Stimulated activated CD4-positive, alpha-beta T cell treated with anti-CD3 and anti-CD28 coated beads, Interleukin-15, amount 100 ng/mL, for 1 hour (primary cell): ENCODE data around the gene RPTOR.
"Not testable (repeated sequence)": the region's sequence is repeated elsewhere in the genome, so short reads cannot be mapped to it uniquely, and the experiment has no call there.

ENCODE experiments used
- DNase-seq, 2 donors: peaks; one replicate each; pipeline ENCODE4 v3.0.0-alpha.2; 2020; ENCODE audit warnings: low read depth in 1 of 2, low spot score in 1 of 2

The RPTOR gene

DNA sequence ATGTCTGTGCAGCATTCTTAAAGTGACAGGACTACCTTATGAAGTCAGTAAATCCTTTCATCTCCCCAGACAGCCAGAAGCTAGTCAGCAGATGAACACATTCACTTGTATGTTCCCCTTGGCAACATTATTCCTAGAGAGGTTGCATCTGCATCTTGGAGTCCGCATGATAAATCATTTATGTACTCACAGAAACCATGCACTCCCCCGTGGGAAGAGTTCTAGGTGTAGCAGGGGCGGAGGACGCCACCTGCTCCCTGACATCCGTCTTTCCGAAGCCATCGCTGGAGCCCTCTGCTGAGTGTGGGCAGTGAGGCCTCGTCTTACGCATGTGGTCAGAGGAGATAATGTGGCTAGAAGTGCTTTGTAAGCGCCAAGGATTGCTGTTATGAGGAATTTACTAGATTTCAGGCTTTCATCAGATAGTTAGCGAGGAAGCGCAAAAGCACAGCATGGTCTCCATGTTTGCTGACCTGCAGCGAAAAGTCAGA, 144.5 kb downstream of the RPTOR start:
- DNase-seq: no peak

DNA sequence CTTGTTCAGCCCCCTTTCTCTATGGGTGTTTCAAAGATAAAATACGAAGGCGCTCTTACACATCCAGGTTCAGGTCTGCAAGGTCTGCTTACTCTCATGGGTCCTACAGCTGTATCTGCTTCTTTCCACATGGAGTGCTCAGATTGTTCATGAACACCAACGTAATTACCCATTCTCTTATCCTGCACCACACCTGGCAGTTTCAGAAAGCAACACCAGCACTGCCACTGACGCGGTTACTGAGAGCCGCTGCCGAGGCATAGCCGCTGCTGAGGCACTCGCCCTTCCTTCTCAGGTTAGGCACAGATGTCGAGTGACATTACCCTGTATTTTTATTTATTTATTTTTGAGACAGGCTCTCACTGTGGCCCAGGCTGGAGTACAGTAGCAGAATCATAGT, 147.1 kb downstream of the RPTOR start:
- DNase-seq: no peak

DNA sequence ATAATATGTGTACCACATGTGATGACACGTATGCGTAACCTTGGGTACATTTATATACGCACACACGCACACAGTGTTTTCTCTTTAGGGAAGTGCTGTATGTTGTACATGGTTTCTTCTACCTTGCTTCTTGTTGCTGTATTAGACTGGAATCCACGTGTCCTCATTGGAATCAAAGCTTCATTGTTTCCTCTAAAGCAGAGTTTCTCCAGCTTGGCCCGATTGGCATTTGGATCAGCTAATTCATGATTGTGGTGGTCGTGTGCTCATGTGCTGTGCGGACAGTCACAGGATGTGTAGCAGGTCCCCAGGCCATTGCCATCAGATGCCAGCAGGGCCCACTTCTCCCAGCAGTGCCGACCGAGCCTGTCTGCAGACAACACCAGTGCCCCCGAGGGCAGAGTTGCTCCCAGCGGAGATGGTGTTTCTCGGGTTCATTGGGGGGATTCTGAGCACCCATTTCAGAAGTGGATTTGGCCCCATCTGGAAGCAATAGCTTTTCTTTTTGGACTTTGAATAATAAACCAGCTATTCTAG, 148.4 kb downstream of the RPTOR start:
- DNase-seq: no peak

DNA sequence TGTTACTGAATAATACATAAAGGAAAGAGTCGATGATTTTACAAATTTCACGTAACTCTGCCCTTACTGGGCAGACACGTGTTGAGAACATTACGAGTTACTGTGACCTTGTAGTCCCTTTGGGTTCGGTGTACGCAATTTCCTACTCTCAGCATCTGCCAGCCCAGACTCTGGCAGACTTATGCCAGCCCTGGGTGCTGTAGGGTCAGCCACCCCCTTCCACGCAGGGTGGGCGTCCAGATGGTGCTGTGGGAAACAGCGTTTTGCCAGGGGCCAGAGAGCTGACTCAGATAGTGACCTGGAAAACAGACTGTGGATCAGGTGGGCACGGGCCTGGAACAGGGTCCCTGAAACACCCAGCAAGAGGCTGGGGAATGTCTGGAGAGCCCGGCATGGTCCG, 148.9 kb downstream of the RPTOR start:
- no peak for DNase-seq

DNA sequence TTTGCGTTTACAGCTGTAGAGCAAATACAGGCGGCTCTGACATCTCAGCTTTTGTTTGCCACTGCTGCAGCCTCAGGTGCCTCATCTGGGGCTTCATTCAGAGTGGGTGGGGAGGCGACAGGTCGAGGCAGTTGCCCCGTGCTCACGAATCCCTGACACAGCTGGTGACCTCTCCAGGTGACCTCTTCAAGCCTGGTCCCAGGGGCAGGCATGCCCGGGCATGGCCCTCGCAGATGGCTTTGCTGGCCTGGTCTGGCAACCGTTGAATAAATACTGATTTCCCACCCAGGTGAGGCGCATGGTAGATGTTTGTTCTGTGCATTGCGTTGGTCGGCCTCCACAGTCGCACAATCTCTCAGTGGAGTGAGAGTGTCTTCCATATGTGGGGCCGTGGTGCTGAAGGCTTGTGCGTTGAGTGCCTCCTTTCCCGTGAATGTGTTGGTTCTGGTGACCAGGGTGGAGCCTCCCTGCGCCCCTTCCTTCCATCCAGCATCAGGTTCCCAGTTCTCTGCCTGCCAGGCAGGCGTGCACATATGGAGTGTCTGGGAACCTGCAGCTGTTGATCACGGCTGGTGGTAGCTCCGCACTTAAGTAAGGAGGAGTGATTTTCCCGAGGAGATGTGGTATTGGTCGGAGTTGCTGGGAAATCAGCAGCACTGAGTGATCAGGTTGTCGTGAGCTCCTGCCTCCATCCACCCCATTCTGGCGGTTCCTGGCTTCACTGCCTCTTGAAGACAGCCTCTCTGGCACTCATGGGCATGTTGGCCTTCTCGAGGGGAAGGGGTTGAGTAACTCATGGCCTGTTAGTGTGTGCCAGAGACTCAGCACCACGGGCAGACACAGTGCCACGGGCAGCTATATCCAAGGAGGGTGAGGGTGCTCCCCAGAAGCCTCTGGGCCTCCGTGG, 149.7 kb downstream of the RPTOR start:
- no peak for DNase-seq

DNA sequence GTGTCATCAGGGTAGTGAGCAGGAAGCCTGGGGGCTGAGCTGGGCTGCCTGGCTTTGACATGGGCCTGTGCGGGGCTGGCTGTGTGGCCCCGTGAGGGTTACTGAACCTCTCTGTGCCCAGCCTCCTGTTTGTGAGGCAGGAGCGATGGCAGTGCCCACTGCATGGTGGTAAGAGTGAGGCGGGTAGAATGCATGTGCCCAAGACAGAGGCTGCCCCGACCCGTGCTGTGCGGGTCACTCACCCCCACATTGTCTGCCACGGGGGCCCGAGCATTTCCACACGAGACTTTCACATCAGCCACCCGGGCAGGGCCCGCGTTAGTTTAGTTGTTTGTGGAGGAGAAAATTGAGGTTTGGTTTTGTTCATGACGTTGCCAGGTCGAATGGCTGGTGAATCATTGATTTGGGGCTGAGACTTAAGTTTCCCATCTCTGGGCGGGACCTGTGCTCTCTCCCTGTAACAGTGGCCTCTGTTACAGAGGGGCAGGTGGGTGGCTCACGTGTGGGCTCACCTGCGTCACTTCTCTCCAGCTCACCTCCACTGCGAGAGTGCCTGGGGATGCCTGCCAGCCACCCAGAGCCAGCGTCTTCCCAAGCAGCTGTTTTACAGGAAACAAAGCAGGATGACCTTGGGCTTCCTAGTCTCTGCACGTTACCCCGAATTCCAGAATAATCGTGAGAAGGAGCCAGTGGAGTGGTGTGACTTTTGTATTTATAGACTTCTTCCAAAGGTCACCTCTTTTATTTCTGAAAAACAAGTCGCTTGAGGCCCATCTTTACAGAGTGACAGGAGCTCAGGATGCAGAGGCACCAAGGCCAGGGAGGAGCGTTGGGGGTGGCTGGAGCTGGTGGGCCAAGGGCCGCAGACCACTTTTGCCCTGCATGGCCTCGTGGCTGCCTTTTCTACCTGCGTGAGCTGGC, 150.6 kb downstream of the RPTOR start:
- DNase-seq: no peak

DNA sequence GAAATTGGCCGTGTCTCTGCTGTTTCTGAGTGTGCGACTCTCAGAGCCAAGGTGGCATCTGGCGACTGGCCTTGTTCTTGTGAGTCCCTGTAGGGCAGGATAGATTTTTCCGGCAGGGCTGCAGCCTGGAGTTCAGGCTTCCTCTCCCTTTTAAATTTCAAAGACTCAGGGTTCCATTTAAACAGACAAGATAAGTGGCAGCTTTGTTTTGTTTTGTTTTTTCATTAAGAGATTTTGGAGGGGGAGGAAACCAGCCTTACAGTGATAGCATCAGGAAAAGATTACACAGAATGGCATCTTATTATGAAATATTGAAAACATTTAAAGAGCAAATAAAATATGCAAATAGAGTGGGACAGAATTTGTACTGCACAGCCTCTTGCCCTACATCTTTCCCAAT, 151.3 kb downstream of the RPTOR start:
- no peak for DNase-seq

DNA sequence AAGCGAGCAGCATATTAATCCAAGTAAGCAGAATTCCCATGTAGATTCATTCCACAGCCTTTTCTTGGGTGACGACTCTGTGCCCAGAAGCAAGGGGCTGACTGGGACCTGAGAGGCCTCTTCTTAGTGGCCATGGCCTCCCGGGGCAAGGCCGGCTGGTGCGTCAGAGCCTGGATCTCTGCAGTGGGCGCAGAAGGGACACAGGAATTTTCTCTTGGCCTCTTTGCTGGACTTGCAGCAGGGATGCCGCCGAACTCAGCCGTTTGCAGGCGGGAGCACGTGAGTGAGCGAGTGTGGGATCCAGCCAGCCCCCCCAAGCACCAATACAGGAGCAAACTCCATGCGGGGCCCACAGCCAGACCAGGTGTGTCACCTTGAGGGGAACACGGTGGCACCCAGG, 151.8 kb downstream of the RPTOR start:
- no peak for DNase-seq

DNA sequence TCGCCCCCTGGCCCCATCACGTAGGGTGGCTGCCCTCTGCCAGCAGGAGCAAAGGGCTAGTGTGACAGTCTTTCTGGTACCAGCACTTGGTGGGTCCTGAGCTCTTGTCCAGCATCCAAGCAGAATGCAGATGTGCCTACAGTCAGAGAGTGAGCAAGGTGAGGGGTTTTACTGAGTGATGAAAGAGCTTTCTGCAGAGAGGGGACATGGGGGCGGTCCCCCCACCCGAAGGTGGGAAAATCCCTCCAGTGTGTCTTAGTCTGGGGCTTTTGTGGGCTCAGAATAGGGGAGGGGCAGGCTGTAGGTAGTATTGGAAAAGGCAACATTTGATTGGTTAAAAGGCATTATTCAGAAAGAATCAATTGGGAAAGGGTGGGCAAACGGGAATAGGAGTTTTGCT, 152.3 kb downstream of the RPTOR start:
- DNase-seq: no peak

DNA sequence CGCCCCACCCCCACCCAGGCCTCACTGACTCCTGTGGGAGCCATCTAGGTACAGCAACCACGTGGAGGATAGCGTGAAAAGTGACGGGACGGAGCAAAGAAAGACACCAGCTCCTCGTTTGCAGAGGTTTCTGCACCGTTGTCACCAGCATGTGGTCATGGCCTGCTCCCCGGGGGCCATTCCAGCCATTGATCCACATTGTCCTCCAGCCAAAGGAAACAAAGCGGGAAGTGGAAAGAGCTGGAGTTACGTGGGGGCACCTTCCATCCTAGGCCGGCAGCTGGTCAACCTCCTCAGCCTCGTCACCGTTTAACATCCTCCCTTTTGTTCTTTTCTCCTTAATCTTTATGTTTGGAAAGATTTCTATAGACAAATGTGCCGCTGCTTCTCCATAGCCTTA, 153.7 kb downstream of the RPTOR start:
- no peak for DNase-seq

DNA sequence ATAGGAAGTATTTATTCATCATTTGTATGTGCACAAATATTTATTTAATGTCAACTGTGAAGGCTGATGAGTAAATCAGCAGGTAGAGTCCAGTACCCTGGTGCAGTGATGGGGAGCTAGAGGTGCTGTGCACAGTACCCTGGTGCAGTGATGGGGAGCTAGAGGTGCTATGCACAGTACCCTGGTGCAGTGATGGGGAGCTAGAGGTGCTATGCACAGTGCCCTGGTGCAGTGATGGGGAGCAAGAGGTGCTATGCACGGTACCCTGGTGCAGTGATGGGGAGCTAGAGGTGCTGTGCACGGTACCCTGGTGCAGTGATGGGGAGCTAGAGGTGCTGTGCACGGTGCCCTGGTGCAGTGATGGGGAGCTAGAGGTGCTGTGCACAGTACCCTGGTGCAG, 154.6 kb downstream of the RPTOR start:
- DNase-seq: not testable (repeated sequence)

DNA sequence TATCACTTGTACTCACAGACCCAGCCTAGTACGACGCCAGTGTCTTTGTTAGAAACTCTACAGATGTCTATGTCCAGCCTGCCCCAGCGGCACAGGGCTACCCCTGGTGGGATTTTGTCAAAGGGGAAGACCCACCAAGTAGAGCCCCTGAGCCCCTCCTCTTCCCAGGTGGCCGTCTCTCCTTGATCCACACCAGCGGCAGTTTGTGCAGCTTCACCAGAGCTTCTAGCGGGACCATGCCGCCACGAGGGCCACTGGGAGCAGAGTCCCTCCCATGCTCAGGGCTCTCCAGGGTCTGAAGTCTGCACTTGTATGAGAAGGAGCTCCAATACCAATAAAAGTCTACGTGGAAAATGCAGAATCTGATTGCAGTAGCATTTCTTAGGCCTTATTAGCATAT, 157.1 kb downstream of the RPTOR start:
- no peak for DNase-seq

DNA sequence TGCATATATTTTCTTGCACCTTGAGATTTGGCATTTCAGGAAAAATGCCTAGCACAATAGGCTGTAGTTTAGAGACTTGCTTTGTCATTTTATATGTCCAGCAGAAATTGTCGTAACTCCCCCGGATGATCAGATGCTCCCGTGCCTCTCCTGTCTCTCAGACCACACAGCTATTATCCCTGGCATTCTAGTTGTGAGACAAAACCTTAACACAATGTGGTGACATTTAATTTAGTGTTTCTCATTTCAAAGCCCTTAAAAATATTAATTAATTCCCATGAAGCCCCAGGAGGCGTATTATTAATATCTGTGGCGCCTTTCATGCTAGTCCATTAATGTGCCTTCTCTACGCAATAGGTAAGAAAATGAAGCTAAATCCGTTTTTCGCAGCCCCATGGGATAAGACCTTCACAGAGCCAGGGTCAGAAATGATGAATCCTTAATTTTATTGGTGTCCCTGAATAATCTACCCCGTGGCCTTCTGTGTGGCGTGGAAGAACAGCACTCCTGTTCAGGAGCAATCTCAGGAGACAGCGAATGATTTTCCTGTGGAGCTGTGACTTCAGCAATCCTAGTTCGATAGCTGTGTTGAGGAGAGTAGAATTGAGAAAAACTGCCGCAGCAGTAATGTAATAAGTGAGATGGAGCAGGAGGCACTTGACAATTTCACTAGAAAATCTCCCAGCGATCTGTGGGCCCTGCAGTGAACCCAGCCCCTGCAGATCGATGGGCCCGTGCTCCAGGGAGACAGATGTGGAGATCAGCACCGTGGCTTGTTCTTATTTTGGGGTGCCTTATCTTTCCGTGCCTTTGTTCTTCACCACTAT, 157.9 kb downstream of the RPTOR start:
- no peak for DNase-seq

DNA sequence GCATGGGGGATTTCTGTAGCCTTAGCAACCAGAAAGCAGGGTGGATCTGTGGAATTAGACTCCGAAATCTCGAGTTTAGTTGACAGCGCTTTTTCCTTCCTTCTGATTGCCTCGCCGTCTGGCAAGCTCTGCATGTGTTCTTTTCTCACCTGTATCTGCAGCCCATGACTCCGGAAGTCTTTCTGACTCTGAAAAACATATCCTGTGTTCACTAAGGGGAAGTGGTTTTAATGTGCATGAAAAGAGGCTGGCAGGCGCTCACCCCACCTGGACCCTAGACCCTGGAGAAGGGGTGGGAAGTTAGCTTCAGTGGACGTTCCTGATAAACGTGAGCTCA, 158.5 kb downstream of the RPTOR start:
- no peak for DNase-seq

DNA sequence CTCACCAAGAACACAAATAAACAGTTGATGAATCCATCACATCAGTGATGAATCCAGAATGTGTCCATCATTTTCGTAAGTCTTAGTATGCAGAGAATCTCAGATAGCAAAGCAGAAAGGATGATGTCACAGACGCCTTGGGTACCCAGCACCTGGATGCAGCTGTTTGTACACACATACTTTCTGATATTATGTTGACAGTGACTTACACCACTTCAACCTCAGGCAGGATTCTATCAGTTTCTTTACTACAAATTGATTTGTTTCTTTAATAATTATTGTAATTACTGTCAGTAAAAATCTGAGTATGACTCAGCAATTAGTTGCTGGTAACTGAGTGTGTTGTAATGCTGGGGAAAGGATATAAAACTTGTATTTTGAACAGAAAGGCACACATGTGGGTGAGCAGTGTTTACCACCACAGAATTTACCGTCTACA, 159.8 kb downstream of the RPTOR start:
- no peak for DNase-seq

DNA sequence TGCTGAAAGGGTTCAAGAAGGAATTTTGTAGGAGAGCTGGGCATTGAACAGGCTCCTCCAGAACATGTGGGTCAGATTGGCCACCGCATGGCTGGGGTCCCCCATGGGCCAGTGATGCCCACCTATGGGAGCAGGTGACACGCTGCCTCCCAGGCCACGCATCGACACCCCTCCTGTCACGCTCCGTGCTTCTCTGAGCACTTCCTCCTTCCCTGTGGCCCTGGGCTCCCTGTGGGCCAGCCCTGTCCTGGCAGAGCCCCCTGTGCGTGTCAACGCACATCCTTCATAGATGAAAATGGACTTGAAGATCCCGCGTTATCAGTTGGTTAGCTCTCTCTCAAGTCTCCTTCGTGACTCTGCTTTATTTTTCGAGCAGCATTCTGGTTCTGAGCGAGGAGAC, 160.3 kb downstream of the RPTOR start:
- DNase-seq: no peak

DNA sequence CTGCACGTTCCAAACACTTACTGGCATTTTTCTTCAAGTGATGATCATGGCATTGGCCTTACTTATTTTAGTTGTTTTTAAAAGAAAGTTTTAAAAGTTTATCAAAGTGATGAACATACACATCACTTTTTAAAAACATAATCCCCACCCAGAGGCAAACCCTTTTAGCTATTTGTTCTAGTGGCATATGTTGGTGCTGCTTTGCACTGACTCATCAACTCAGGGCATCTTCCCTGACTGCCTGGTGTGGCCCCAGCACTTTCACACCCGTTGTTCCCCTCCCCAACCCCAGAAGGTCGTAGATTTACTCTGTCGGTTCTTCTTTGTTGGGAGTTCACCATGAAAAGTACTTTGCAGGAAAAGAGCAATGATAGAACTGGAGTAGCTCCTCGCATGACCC, 161.3 kb downstream of the RPTOR start:
- no peak for DNase-seq

DNA sequence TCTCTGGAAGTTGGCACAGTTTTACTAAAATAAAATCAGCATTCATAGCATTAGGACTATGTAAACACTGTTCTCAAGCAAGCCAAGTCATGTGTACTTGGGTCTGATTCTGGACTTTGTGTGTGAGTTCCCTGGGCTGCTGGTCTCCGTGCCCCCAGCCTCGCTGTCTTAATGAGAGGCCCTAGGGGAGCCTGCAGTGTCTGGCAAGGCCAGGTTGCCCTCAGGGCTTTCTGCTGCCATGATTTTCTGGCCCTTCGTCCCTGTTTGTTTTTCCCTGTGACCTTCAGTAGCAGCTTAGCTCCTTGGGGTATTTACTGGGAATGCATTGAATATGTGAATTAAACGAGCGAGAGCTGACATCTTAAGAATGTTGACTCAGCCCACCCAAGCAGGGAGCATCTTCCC, 161.8 kb downstream of the RPTOR start:
- no peak for DNase-seq

DNA sequence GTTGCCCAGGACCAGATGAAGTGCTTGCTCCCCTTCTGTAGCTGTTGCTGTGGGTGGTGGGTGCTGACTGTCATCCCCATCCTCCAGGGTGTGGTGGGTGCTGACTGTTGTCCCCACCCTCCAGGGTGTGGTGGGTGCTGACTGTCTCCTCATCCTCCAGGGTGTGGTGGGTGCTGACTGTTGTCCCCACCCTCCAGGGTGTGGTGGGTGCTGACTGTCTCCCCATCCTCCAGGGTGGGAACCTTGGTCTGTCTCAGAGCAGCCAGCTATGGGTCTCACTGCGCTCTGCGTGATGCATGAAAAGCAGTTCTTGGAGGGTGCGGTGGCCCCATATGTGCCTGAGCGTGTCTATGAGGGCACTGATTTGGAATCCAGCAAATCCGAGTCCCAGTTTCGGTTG, 163.8 kb downstream of the RPTOR start:
- no peak for DNase-seq

DNA sequence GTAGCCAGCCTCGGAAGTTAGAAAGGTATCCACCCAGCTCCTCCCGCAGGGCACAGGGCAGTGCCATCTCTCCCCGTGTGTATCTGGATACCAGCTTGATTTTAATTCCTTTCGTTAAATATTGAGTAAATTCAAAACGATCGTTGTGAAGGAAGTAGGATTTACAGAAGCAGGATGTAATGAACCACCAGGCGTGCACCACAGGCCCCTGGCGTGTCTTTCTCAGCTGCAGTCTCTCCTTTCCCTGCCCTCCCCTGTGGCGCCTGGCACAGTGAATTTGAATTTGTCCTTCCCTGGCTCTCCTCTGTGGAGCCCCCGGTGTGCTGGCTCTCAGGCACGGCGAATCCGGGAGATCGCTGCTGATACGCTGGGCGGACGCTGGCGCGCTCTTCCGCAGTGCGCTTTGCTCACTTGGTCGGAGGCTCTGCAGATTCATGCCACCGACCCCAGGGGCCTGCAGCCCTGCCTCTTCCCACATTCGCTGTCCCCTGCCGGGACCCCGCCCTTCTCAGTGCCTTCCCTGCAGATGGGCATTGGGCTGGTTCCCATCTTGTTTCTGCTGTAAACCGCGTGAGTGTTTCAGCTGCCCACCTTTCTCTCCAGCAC, 164.6 kb downstream of the RPTOR start:
- no peak for DNase-seq
